K562 (cell line): ENCODE measurements around the gene SCPEP1. TPM values are rescaled to one million over a fixed set of nuclear protein-coding genes. Genes with fewer than 3 reads are reported as not detected.

Source experiments
- ARNT ChIP-seq, 2 experiments: fragments of 450-650 bp; IDR thresholded peaks; 2 replicates each; pipeline ENCODE4 v1.6.1; 2016; ENCODE audit warnings: mild to moderate bottlenecking in 1 of 2
- BCOR ChIP-seq: fragments of 450-650 bp; IDR thresholded peaks from 2 replicates; pipeline ENCODE4 v1.6.1; 2016
- EZH2 ChIP-seq: IDR thresholded peaks from 2 replicates; pipeline ENCODE4 v1.6.1; 2012; ENCODE audit warnings: low read depth, mild to moderate bottlenecking, inconsistent platforms, low read length, borderline replicate concordance
- NFXL1 ChIP-seq: fragments of 450-650 bp; formaldehyde crosslinking; IDR thresholded peaks from 2 replicates; pipeline ENCODE4 v1.4.0; 2021; ENCODE audit warnings: mild to moderate bottlenecking
- PURB ChIP-seq: sonication (generic); formaldehyde crosslinking; IDR thresholded peaks from 2 replicates; pipeline ENCODE4 v1.9.0; 2021; ENCODE audit warnings: low read depth, mild to moderate bottlenecking, missing genetic modification reagents
- RBM17 ChIP-seq: fragments of 200-400 bp; formaldehyde crosslinking; IDR thresholded peaks from 2 replicates; pipeline ENCODE4 v1.6.1; 2017; ENCODE audit warnings: low read depth, mild to moderate bottlenecking, low read length, borderline replicate concordance
- RBM25 ChIP-seq: fragments of 200-400 bp; formaldehyde crosslinking; IDR thresholded peaks from 2 replicates; pipeline ENCODE4 v1.6.1; 2018; ENCODE audit warnings: low read length, low read depth, moderate library complexity; ENCODE audit not compliant: severe bottlenecking
- RCOR1 ChIP-seq, 2 experiments: IDR thresholded peaks; 2 replicates each; pipeline ENCODE4 v1.6.1; 2012; ENCODE audit warnings: low read depth in 2 of 2, low read length in 2 of 2, borderline replicate concordance in 1 of 2, improper control_type of control experiment in 1 of 2
- RUNX1 ChIP-seq: sonication (generic); IDR thresholded peaks from 2 replicates; pipeline ENCODE4 v1.6.1; 2016; ENCODE audit warnings: antibody characterized with exemption, low read depth
- SIRT6 ChIP-seq: IDR thresholded peaks from one replicate; pipeline ENCODE4 v1.6.1; 2012; ENCODE audit warnings: low read depth, mild to moderate bottlenecking, control low read depth, inconsistent platforms, low read length, moderate library complexity
- SMARCA5 ChIP-seq: fragments of 450-650 bp; IDR thresholded peaks from 2 replicates; pipeline ENCODE4 v1.6.1; 2016
- TSC22D4 ChIP-seq: fragments of 450-650 bp; IDR thresholded peaks from 2 replicates; pipeline ENCODE4 v1.6.1; 2016; ENCODE audit warnings: missing genetic modification characterization, missing biosample characterization, control low read depth
- WHSC1 ChIP-seq: IDR thresholded peaks from one replicate; pipeline ENCODE4 v1.6.1; 2012; ENCODE audit warnings: low read length, control low read depth, inconsistent platforms
- ZNF23 ChIP-seq: fragments of 250-450 bp; sonication (Bioruptor Pico); IDR thresholded peaks from 2 replicates; pipeline ENCODE4 v1.4.0; 2020; ENCODE audit warnings: mild to moderate bottlenecking
- ZNF764 ChIP-seq: fragments of 250-450 bp; sonication (Bioruptor Pico); IDR thresholded peaks from 2 replicates; pipeline ENCODE4 v1.4.0; 2020; ENCODE audit warnings: low read depth, mild to moderate bottlenecking, moderate library complexity
- ZNF79 ChIP-seq: fragments of 250-450 bp; sonication (Bioruptor Pico); IDR thresholded peaks from 2 replicates; pipeline ENCODE4 v1.4.0; 2020; ENCODE audit warnings: low read depth, mild to moderate bottlenecking, moderate library complexity
- polyA plus RNA-seq, 8 experiments: library from polyadenylated mRNA; depleted of rRNA in 4 of 8; stranded (reverse) in 5 of 8; unstranded in 3 of 8; fragments of >200 nt; fragmentation: Nextera tagmentation in 2 of 8; fragmentation: Illumina TruSeq in 1 of 8; extraction: Ambion mirVana in 2 of 8; extraction: Trizol in 1 of 8; gene quantifications; 2 replicates each; pipeline versions ENCODE4 v1.2.1 to v1.2.3, GENCODE V29; 2011 to 2014; ENCODE audit warnings: inconsistent platforms in 1 of 8, missing spikeins in 1 of 8
- total RNA-seq, 7 experiments: library from RNA; depleted of rRNA in 6 of 7; stranded (reverse); fragments of >200 nt in 6 of 7; fragmentation: Illumina TruSeq in 2 of 7; extraction: Trizol in 2 of 7; gene quantifications; 2 replicates each; pipeline versions ENCODE4 v1.2.1 to v1.2.3, GENCODE V29; 2011 to 2021; ENCODE audit warnings: low replicate concordance in 1 of 7
- TF ChIP-seq, protein P1 (sequence below): fragments of 450-650 bp; formaldehyde crosslinking; conservative IDR thresholded peaks from 2 replicates; pipeline ENCODE4 v1.4.0; 2022; ENCODE audit warnings: mild to moderate bottlenecking, missing genetic modification characterization
- TF ChIP-seq, protein P2 (sequence below): fragments of 450-650 bp; formaldehyde crosslinking; IDR thresholded peaks from 2 replicates; pipeline ENCODE4 v1.4.0; 2022; ENCODE audit warnings: missing genetic modification characterization
- TF ChIP-seq, protein P3 (sequence below): fragments of 450-650 bp; IDR thresholded peaks from 2 replicates; pipeline ENCODE4 v1.7.0; 2016; ENCODE audit warnings: borderline replicate concordance
- TF ChIP-seq, protein P4 (sequence below): fragments of 450-650 bp; IDR thresholded peaks from 2 replicates; pipeline ENCODE4 v1.6.1; 2016; ENCODE audit warnings: low read depth, mild to moderate bottlenecking, moderate library complexity
- TF ChIP-seq, protein P5 (sequence below), 2 experiments: fragments of 450-650 bp in 1 of 2; sonication (generic) in 1 of 2; formaldehyde crosslinking in 1 of 2; IDR thresholded peaks in 1 of 2; conservative IDR thresholded peaks in 1 of 2; 2 replicates each; pipeline versions ENCODE4 v1.6.1 to v1.8.1; 2016 to 2023; ENCODE audit warnings: mild to moderate bottlenecking in 2 of 2, moderate library complexity in 2 of 2, inconsistent platforms in 1 of 2, missing genetic modification reagents in 1 of 2

The SCPEP1 gene
- total and polyA plus RNA-seq, 9 of the 15 experiments (the other 6 are each of a cell fraction or from before 2014, with no cell fraction given), result 5.1 to 14.8 (median 7.2) TPM

DNA sequence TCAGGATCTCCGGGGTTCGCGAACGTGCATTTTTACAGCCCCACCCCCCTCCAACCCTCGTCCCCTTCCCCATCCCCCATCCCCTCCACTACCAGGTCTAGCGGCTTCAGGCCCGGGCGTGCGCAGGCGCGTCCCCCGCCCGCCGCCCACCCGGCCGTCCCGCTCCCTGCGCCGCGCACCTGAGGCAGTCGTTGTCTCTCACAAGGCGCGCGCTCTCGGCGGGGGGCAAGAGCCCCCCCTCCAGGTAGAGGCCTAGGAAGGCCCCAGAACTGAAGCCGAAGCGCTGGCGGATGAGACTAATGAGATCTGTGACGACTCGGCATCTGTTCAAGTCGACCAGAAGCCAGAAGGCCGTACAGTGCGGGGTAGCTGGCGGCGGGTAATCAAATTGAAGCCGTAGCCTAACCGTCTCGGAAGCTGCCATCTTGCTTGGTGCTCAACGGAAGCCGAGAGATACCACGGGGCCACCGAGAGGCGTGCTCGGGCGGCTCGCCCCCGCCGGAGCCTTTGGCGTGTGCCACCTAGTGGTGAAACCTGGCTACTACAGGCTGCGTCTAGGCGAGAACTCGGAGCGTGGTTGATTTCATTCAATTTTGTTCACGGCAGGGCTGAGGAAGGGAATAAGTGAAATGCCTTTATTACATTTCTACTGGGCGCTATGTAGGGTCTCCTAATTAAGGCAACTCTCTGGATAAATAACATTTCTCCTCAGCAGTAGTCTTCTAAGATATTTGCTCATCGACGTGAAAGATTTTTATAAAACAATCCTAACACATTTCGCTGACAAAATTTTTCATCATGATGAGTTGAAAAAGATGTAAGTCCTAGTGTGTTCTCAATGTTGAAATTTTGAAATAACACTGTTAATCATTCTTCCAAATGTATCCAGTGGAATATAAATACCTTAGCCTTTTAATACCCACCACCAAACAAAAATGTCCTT, 17.1 kb upstream of the SCPEP1 start, which contains the start of gene COIL (continued):
- TF ChIP-seq, protein P1, sequence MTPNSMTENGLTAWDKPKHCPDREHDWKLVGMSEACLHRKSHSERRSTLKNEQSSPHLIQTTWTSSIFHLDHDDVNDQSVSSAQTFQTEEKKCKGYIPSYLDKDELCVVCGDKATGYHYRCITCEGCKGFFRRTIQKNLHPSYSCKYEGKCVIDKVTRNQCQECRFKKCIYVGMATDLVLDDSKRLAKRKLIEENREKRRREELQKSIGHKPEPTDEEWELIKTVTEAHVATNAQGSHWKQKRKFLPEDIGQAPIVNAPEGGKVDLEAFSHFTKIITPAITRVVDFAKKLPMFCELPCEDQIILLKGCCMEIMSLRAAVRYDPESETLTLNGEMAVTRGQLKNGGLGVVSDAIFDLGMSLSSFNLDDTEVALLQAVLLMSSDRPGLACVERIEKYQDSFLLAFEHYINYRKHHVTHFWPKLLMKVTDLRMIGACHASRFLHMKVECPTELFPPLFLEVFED (CRISPR knock-in tag), result no peak
- TF ChIP-seq ZNF79 (CRISPR knock-in tag) (no peak), RBM25 (no peak), ZNF764 (CRISPR knock-in tag) (no peak), NFXL1 (no peak), PURB (CRISPR knock-in tag) (no peak), WHSC1 (no peak), RUNX1 (no peak), SIRT6 (no peak), RCOR1 (IDR thresholded peaks at IDR 0.05; ENCODE audit: borderline replicate concordance in 1 of 2, low read depth in 2 of 2, low read length in 2 of 2) (peak in 1 of 2 experiments; percentile 49; a peak in 1 of 4 replicates), EZH2 (no peak), BCOR (no peak), SMARCA5 (no peak), ZNF23 (CRISPR knock-in tag) (no peak), TSC22D4 (no peak), RBM17 (no peak), ARNT (IDR thresholded peaks at IDR 0.05) (no peak)
- TF ChIP-seq, protein P2, sequence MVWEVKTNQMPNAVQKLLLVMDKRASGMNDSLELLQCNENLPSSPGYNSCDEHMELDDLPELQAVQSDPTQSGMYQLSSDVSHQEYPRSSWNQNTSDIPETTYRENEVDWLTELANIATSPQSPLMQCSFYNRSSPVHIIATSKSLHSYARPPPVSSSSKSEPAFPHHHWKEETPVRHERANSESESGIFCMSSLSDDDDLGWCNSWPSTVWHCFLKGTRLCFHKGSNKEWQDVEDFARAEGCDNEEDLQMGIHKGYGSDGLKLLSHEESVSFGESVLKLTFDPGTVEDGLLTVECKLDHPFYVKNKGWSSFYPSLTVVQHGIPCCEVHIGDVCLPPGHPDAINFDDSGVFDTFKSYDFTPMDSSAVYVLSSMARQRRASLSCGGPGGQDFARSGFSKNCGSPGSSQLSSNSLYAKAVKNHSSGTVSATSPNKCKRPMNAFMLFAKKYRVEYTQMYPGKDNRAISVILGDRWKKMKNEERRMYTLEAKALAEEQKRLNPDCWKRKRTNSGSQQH, result no peak
- TF ChIP-seq, protein P3, sequence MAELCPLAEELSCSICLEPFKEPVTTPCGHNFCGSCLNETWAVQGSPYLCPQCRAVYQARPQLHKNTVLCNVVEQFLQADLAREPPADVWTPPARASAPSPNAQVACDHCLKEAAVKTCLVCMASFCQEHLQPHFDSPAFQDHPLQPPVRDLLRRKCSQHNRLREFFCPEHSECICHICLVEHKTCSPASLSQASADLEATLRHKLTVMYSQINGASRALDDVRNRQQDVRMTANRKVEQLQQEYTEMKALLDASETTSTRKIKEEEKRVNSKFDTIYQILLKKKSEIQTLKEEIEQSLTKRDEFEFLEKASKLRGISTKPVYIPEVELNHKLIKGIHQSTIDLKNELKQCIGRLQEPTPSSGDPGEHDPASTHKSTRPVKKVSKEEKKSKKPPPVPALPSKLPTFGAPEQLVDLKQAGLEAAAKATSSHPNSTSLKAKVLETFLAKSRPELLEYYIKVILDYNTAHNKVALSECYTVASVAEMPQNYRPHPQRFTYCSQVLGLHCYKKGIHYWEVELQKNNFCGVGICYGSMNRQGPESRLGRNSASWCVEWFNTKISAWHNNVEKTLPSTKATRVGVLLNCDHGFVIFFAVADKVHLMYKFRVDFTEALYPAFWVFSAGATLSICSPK, result no peak
- TF ChIP-seq, protein P4, sequence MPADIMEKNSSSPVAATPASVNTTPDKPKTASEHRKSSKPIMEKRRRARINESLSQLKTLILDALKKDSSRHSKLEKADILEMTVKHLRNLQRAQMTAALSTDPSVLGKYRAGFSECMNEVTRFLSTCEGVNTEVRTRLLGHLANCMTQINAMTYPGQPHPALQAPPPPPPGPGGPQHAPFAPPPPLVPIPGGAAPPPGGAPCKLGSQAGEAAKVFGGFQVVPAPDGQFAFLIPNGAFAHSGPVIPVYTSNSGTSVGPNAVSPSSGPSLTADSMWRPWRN, result peak; percentile 19; the same call in 1 of the 2 replicates
- TF ChIP-seq, protein P5, sequence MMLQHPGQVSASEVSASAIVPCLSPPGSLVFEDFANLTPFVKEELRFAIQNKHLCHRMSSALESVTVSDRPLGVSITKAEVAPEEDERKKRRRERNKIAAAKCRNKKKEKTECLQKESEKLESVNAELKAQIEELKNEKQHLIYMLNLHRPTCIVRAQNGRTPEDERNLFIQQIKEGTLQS (IDR thresholded peaks at IDR 0.05), result no peak
- TF ChIP-seq, protein P5 (CRISPR knock-in tag; conservative IDR thresholded peaks at IDR 0.05), result no peak
